Measurements from ENCODE around the gene PURB. TPM values are rescaled to one million over a fixed set of nuclear protein-coding genes. Genes with fewer than 3 reads are reported as not detected.

PURB gene
- total RNA-seq, 1 experiment from 2014 or later = 21.3 TPM

- no CpG with 5 or more reads among the region's 4 CpGs for WGBS (ENCODE audit: extremely low coverage, insufficient read length, low lambda C conversion rate)
- TF ChIP-seq, protein P1, sequence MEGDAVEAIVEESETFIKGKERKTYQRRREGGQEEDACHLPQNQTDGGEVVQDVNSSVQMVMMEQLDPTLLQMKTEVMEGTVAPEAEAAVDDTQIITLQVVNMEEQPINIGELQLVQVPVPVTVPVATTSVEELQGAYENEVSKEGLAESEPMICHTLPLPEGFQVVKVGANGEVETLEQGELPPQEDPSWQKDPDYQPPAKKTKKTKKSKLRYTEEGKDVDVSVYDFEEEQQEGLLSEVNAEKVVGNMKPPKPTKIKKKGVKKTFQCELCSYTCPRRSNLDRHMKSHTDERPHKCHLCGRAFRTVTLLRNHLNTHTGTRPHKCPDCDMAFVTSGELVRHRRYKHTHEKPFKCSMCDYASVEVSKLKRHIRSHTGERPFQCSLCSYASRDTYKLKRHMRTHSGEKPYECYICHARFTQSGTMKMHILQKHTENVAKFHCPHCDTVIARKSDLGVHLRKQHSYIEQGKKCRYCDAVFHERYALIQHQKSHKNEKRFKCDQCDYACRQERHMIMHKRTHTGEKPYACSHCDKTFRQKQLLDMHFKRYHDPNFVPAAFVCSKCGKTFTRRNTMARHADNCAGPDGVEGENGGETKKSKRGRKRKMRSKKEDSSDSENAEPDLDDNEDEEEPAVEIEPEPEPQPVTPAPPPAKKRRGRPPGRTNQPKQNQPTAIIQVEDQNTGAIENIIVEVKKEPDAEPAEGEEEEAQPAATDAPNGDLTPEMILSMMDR (conservative IDR thresholded peaks at IDR 0.05) = no peak
- Histone ChIP-seq H4K8ac (replicated peaks; ENCODE audit: insufficient read length, low read depth, low read length) (no peak overlapping the region), H3K4me1 (ENCODE audit: insufficient read depth, low read length) (no peaks in the 10 kb centered on the region), H2AK5ac (ENCODE audit: insufficient read length, low read length) (no peak overlapping the region), H3K23ac (ENCODE audit: insufficient read length, low read depth, low read length) (no peak overlapping the region), H3K9me3 (ENCODE audit: control insufficient read depth, low read depth, low read length) (no peaks in the 10 kb centered on the region), H3K79me2 (ENCODE audit: insufficient read depth, low read length) (no peaks in the 10 kb centered on the region), H4K5ac (ENCODE audit: insufficient read length, low read depth, low read length) (no peak overlapping the region), H2BK12ac (ENCODE audit: insufficient read length, low read depth, low read length) (no peak overlapping the region), H3K27me3 (ENCODE audit: insufficient read depth, low read length) (no peaks in the 10 kb centered on the region), H3K9ac (ENCODE audit: extremely low read depth, insufficient read length, low read length) (no peak overlapping the region), H3K18ac (ENCODE audit: insufficient read length, low read depth, low read length) (no peak overlapping the region), H4K20me1 (ENCODE audit: control insufficient read depth, insufficient read depth, insufficient read length) (no peaks in the 10 kb centered on the region), H2BK120ac (ENCODE audit: low read depth, low read length, poor library complexity, severe bottlenecking) (no peak overlapping the region), H3T11ph (ENCODE audit: low read length) (no peak overlapping the region), H3K4ac (ENCODE audit: low read depth, low read length) (no peak overlapping the region), H3K14ac (ENCODE audit: insufficient read depth, low read length) (no peak overlapping the region), H2BK20ac (ENCODE audit: low read depth, low read length, poor library complexity, severe bottlenecking) (no peak overlapping the region), H3K56ac (ENCODE audit: insufficient read length, low read depth, low read length) (no peak overlapping the region), H3K79me1 (ENCODE audit: insufficient read depth, low read depth, low read length, poor library complexity, severe bottlenecking) (no peaks in the 10 kb centered on the region), H4K91ac (ENCODE audit: insufficient read length, low read depth, low read length) (no peak overlapping the region), H2BK15ac (ENCODE audit: low read depth, low read length) (no peak overlapping the region), H3K4me2 (ENCODE audit: insufficient read depth, insufficient read length, low read length) (no peak overlapping the region), H2BK5ac (ENCODE audit: insufficient read length, low read length) (no peak overlapping the region), H2AFZ (ENCODE audit: low read length) (no peak overlapping the region), H3K27ac (ENCODE audit: insufficient read length, low read depth, low read length) (no peak overlapping the region), H3K23me2 (ENCODE audit: insufficient read length, low read depth, low read length, poor library complexity, severe bottlenecking) (no peaks in the 10 kb centered on the region)
- Mint-ChIP-seq H3K9me3 (no peaks in the 10 kb centered on the region; a peak in 1 of 5 replicates), H3K27ac (no peak overlapping the region), H3K4me1 (no peaks in the 10 kb centered on the region), H3K4me3 (no peak overlapping the region), H3K36me3 (ENCODE audit: insufficient read depth in 1 of 3, low read depth in 3 of 3) (no peaks in the 10 kb centered on the region), H3K27me3 (ENCODE audit: low read depth) (peaks cover 2% of the 10 kb centered on the region; the same call in 1 of the 2 replicates)
- no peak for DNase-seq
These were observed 12.7 kb upstream of the PURB start for GRCh38 chr7:44898039-44898438.

Data from H9 (cell line).